HepG2 (cell line): ENCODE measurements around the gene PRSS27. TPM values are rescaled to one million over a fixed set of nuclear protein-coding genes. Genes with fewer than 3 reads are reported as not detected.

ENCODE experiments used
- ATAC-seq: fragments of 200-7000 bp; cut with Tn5 transposase; 3 replicates; pipeline ENCODE4 v1.9.1; 2020; ENCODE audit warnings: mild to moderate bottlenecking, moderate library complexity
- BruUV-seq: library from RNA; stranded (reverse); fragments of 400-500 nt; replicated peaks from 2 replicates; lab custom pipeline; 2021; lab: Mats Ljungman, UMichigan
- CTCF ChIA-PET: fragments of 300-600 bp; formaldehyde crosslinking; extraction: SDS; loops from one replicate; lab custom pipeline; 2021; ENCODE audit warnings: low total read pairs, inconsistent platforms, low intra/inter-chr PET ratio; lab: Yijun Ruan, JAX
- POLR2A ChIA-PET: fragments of 350-600 bp; sonication (Branson Sonifier 250); formaldehyde crosslinking; loops from one replicate; lab custom pipeline; 2020; ENCODE audit warnings: antibody characterized with exemption, inconsistent platforms; lab: Yijun Ruan, JAX
- DNase-seq: peaks from one replicate; pipeline ENCODE4 v3.0.0-alpha.2; 2015; ENCODE audit warnings: low spot score
- FAIRE-seq: peaks from 3 replicates; lab custom pipeline; 2011; peaks lifted over from hg19 to GRCh38; lab: Jason Lieb, UNC
- H2AFZ ChIP-seq: one replicate; pipeline ENCODE4 v1.6.1; 2011; ENCODE audit warnings: low read length, inconsistent platforms
- H3K27ac ChIP-seq: fragments of 300-600 bp; 3 replicates; pipeline ENCODE4 v1.8.0; 2011; ENCODE audit warnings: mixed run types, mild to moderate bottlenecking, mixed read lengths, low read length, inconsistent platforms; ENCODE audit not compliant: insufficient read depth; ENCODE audit errors: extremely low read length
- H3K27me3 ChIP-seq, 2 experiments: fragments of 200-600 bp in 1 of 2; 2 replicates in 1 of 2; 3 replicates in 1 of 2; pipeline versions ENCODE4 v1.6.0 to v1.8.0; 2011; ENCODE audit warnings: low read length in 2 of 2, mild to moderate bottlenecking in 2 of 2, moderate library complexity in 2 of 2, inconsistent platforms in 1 of 2; ENCODE audit not compliant: insufficient read depth in 2 of 2, control insufficient read depth in 1 of 2
- H3K36me3 ChIP-seq, 2 experiments: fragments of 200-600 bp in 1 of 2; replicated peaks in 1 of 2; 2 replicates in 1 of 2; 3 replicates in 1 of 2; pipeline versions ENCODE4 v1.5.1 to v1.8.0; 2011; ENCODE audit warnings: low read length in 2 of 2, inconsistent platforms in 1 of 2; ENCODE audit not compliant: insufficient read depth in 2 of 2, control insufficient read depth in 1 of 2
- H3K4me1 ChIP-seq: 2 replicates; pipeline ENCODE4 v1.5.1; 2012; ENCODE audit warnings: low read length, inconsistent platforms; ENCODE audit not compliant: insufficient read depth
- H3K4me2 ChIP-seq: 2 replicates; pipeline ENCODE4 v1.6.0; 2011; ENCODE audit warnings: low read depth, low read length, inconsistent platforms
- H3K4me3 ChIP-seq, 3 experiments: fragments of 200-600 bp in 1 of 3; sonication (generic), shearing (Covaris generic) in 1 of 3; replicated peaks in 1 of 3; 2 replicates each; pipeline ENCODE4 v1.5.1; 2011 to 2016; ENCODE audit warnings: low read length in 3 of 3, inconsistent platforms in 2 of 3, low read depth in 2 of 3, mild to moderate bottlenecking in 2 of 3, control low read depth in 1 of 3, mixed read lengths in 1 of 3; ENCODE audit not compliant: insufficient read depth in 1 of 3
- H3K79me2 ChIP-seq: one replicate; pipeline ENCODE4 v1.6.1; 2011; ENCODE audit warnings: low read length, inconsistent platforms; ENCODE audit not compliant: insufficient read depth
- H3K9ac ChIP-seq: 2 replicates; pipeline ENCODE4 v1.6.0; 2011; ENCODE audit warnings: mild to moderate bottlenecking, low read depth, low read length, inconsistent platforms; ENCODE audit not compliant: insufficient read depth
- H3K9me3 ChIP-seq: 2 replicates; pipeline ENCODE4 v1.5.1; 2012; ENCODE audit warnings: mild to moderate bottlenecking, low read length
- H4K20me1 ChIP-seq: 2 replicates; pipeline ENCODE4 v1.6.0; 2011; ENCODE audit warnings: inconsistent platforms, mild to moderate bottlenecking, low read length, moderate library complexity; ENCODE audit not compliant: insufficient read depth
- ADNP ChIP-seq: sonication (generic); formaldehyde crosslinking; IDR thresholded peaks from 2 replicates; pipeline ENCODE4 v1.4.0; 2020; ENCODE audit warnings: missing genetic modification reagents
- BCLAF1 ChIP-seq: fragments of 450-650 bp; IDR thresholded peaks from 2 replicates; pipeline ENCODE4 v1.6.1; 2017; ENCODE audit warnings: mild to moderate bottlenecking
- JUND ChIP-seq: sonication (generic); formaldehyde crosslinking; IDR thresholded peaks from 2 replicates; pipeline ENCODE4 v1.8.0; 2022; ENCODE audit warnings: mild to moderate bottlenecking, missing genetic modification reagents
- NR2F6 ChIP-seq, 2 experiments: IDR thresholded peaks; 2 replicates each; pipeline ENCODE4 v1.6.1; 2016; ENCODE audit warnings: antibody characterized with exemption in 1 of 2, mild to moderate bottlenecking in 1 of 2
- POLR2AphosphoS2 ChIP-seq: IDR thresholded peaks from 2 replicates; pipeline ENCODE4 v1.6.1; 2011; ENCODE audit warnings: low read depth, low read length, improper control_type of control experiment
- PTBP1 ChIP-seq: fragments of 200-400 bp; formaldehyde crosslinking; IDR thresholded peaks from 2 replicates; pipeline ENCODE4 v1.6.1; 2018; ENCODE audit warnings: low read length, low read depth; ENCODE audit not compliant: poor library complexity, severe bottlenecking
- RNF219 ChIP-seq: sonication (generic); formaldehyde crosslinking; IDR thresholded peaks from 2 replicates; pipeline ENCODE4 v1.5.0; 2020; ENCODE audit warnings: mild to moderate bottlenecking, missing genetic modification reagents
- TARDBP ChIP-seq: sonication (generic); formaldehyde crosslinking; IDR thresholded peaks from 2 replicates; pipeline ENCODE4 v1.8.0; 2022; ENCODE audit warnings: mild to moderate bottlenecking, missing genetic modification reagents
- TCF12 ChIP-seq, 2 experiments: fragments of 450-650 bp in 1 of 2; sonication (generic) in 1 of 2; formaldehyde crosslinking in 1 of 2; IDR thresholded peaks; 2 replicates each; pipeline versions ENCODE4 v1.6.1 to v1.8.0; 2017 to 2022; ENCODE audit warnings: antibody characterized with exemption in 1 of 2, mild to moderate bottlenecking in 1 of 2, missing genetic modification reagents in 1 of 2, moderate library complexity in 1 of 2
- YEATS4 ChIP-seq: sonication (generic); formaldehyde crosslinking; IDR thresholded peaks from 2 replicates; pipeline ENCODE4 v1.4.0; 2020; ENCODE audit warnings: missing genetic modification reagents, borderline replicate concordance
- ZNF282 ChIP-seq: fragments of 450-650 bp; IDR thresholded peaks from 2 replicates; pipeline ENCODE4 v1.6.1; 2018; ENCODE audit not compliant: partially characterized antibody
- ZNF652 ChIP-seq: IDR thresholded peaks from 2 replicates; pipeline ENCODE4 v1.6.1; 2016; ENCODE audit warnings: low read depth, borderline replicate concordance
- ZNF839 ChIP-seq: sonication (generic); formaldehyde crosslinking; IDR thresholded peaks from 2 replicates; pipeline ENCODE4 v1.4.0; 2020; ENCODE audit warnings: missing genetic modification reagents, mild to moderate bottlenecking, borderline replicate concordance
- WGBS: methylation state at CpG from one replicate; pipeline ENCODE4 v1.1.6; 2017; ENCODE audit warnings: low lambda C conversion rate; 5-methylcytosine and 5-hydroxymethylcytosine counted together
- in situ Hi-C: cut with HindIII; loops from 2 replicates; pipeline ENCODE4 v1.10.0; 2017; ENCODE audit warnings: low pct_unique_long_range_greater_than_20kb; ENCODE audit not compliant: extremely low pct_ligation_motif_present
- intact Hi-C: fragments of 100-400 bp; cut with micrococcal nuclease; formaldehyde crosslinking; loops from one replicate; pipeline ENCODE4 v1.10.0; 2022; ENCODE audit not compliant: unreplicated experiment
- polyA plus RNA-seq, 8 experiments: library from polyadenylated mRNA; depleted of rRNA in 3 of 8; stranded (reverse) in 7 of 8; unstranded in 1 of 8; fragments of >200 nt; fragmentation: Illumina TruSeq in 4 of 8; extraction: Trizol in 4 of 8; gene quantifications; 2 replicates each; pipeline versions ENCODE4 v1.2.1 to v1.2.3, GENCODE V29; 2011 to 2016; ENCODE audit warnings: low read depth in 4 of 8, missing spikeins in 1 of 8, mixed read lengths in 1 of 8; ENCODE audit not compliant: insufficient read depth in 1 of 8
- total RNA-seq, 5 experiments: library from RNA; depleted of rRNA; stranded (reverse); fragments of >200 nt; fragmentation: Illumina TruSeq; extraction: Trizol; gene quantifications; 2 replicates each; pipeline ENCODE4 v1.2.3, GENCODE V29; 2016; ENCODE audit warnings: low read depth in 1 of 5

PRSS27 gene
- total and polyA plus RNA-seq, 2 of the 13 experiments (the other 11 are each of a cell fraction or from before 2014, with no cell fraction given), result 0.20 to 0.73 TPM

DNA sequence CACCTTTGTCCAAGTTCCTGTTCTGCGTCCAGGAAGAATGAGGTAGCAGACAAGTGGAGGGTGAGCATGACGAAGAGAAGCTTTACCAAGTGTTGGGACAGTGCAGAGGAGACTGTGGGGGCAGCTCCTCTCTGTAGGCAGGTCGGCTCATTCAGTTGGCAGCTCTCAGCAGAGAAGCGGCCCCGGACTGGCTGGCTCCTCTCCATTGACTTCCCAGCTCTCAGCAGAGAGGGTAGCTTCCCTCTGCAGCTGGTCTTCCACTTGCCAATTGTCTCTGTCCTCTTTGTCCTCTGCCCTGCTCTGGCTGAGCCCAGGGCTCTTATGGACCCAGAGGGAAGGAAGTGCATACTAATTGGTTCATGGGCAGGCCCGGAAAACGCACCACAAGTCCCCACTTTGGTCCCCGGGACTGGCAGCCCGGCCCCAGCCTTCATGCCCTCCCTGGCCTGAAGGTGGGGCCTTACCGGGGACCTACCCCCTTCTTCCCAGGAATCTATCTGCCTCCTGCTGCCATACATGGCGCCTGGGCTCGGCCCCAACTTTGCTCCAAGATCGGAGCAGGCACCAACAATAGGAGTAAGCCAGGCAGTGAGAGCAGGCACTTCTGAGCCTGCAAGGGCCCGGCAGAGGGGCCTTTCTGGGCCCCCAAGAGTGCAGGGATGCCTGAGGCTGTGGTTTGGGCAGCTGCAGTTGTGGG, 27.6 kb downstream of the PRSS27 start:
- intact Hi-C loops (no loop called here), in situ Hi-C loops (no loop called here)
- ATAC-seq, result no peak
- Histone ChIP-seq H3K4me3 (no peak overlapping the region), H3K79me2 (peaks cover 7% of the 10 kb centered on the region), H3K27ac (no peak overlapping the region), H3K9me3 (no peaks in the 10 kb centered on the region), H2AFZ (no peak overlapping the region), H3K9ac (no peak overlapping the region), H3K4me1 (no peaks in the 10 kb centered on the region), H3K27me3 (no peaks in the 10 kb centered on the region), H3K36me3 (peaks cover 4 to 18% of the 10 kb centered on the region in 2 experiments; a peak in 3 of 5 replicates), H3K4me2 (no peak overlapping the region), H4K20me1 (peaks cover 4% of the 10 kb centered on the region; the same call in 1 of the 2 replicates)
- POLR2A ChIA-PET, result interaction anchor here (0.7 kb wide), 1 partner anchor 10 kb away, joined by 3 read pairs; the partner anchor contains the start of gene KCTD5
- TF ChIP-seq NR2F6 (IDR thresholded peaks at IDR 0.05), result no peak
- no peak for TF ChIP-seq NR2F6 (CRISPR knock-in tag; IDR thresholded peaks at IDR 0.05)
- TF ChIP-seq TARDBP (CRISPR knock-in tag), result no peak
- TF ChIP-seq TCF12 (IDR thresholded peaks at IDR 0.05), result no peak
- TF ChIP-seq TCF12 (CRISPR knock-in tag; IDR thresholded peaks at IDR 0.05), result no peak
- TF ChIP-seq YEATS4 (CRISPR knock-in tag), result no peak
- no peak for TF ChIP-seq ZNF839 (CRISPR knock-in tag)
- no peak for TF ChIP-seq ZNF282
- no peak for TF ChIP-seq RNF219 (CRISPR knock-in tag)
- no peak for TF ChIP-seq ZNF652 (CRISPR knock-in tag)
- TF ChIP-seq PTBP1, result no peak
- TF ChIP-seq JUND, result no peak
- no peak for TF ChIP-seq POLR2AphosphoS2
- TF ChIP-seq ADNP (CRISPR knock-in tag), result no peak
- TF ChIP-seq BCLAF1, result no peak
- 93% methylated on average over 9 of the region's 14 CpGs for WGBS
- DNase-seq, result no peak
- FAIRE-seq, result no peak
- CTCF ChIA-PET, result no interaction called here
- no TSS peak for BruUV-seq
